Measurements from ENCODE around the gene CXCR6.
A peak's percentile ranks its signal among the peaks of the same experiment; 100 is the strongest.

The CXCR6 gene

DNA sequence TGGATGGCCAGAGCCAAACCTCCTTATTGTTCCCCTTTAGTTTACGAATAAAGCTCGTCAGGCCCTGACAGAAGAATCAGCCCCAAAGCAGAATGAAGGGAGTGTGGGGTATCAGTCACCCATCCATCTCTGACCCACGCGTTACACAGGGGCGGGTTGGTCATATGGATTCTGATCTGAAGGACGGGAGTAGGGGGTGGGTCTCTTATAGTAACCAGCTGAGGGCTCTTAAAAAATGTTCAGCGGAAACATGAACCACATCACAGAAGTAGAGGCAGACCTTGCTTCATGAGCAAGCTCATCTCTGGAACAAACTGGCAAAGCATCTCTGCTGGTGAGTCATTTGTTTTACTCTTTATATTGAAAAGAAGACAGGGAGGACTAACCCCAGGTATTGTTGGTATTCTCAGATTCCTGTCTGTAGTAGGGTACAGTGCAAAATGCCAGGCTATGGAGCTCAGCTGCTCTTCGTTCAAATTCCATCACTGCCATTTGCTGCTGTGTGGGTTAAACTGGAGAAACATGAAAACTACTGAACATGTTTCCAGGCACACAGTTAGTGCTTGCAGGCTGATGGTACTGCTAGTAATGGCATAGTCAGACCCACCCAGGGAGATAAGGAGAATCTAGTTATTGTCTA is at the start of gene CXCR6:
CXCR6 (plus strand) TSS at position 258 of the 640 bp plus-strand sequence. CDS start 3,018 bp downstream, outside the sequence.
- Histone ChIP-seq H3K27me3 (no peaks in the 10 kb centered on the region), H3K9me3 (no peaks in the 10 kb centered on the region), H3K4me1 (peaks cover 0 to 13% (median 11%) of the 10 kb centered on the region in 4 donors), H3K4me3 (no peak within 1 kb of the TSS), H3K36me3 (peaks cover 22 to 64% (median 46%) of the 10 kb centered on the region in 3 donors), H3K27ac (no peak within 1 kb of the TSS)
- intact Hi-C loops (cut with DNase I; ENCODE audit: low total_unique reads) = no loop called here
- peak in 1 of 2 donors; percentile 5 for DNase-seq
- no peak for TF ChIP-seq CTCF (IDR thresholded peaks at IDR 0.05)

DNA sequence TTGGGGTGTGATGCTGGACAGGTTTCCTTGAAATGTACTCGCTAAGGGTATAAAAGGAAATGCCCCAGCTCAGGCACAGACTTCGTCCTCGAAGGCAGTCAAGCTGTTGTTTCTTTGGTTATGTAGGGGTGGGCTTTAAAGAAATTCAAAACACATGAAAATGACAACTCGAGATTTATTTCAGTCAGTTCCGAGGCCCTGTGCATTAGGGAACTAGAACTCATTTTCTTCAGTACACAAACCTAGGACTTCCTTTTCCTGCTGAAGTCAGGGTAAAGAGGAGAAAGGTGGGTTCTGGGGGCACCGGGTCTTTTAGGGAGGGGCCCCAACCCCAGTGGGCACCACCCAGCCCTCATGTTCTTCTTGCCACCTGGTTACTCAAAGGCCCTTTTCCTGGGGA is 49.2 kb upstream of the CXCR6 start:
- no peak overlapping the region for H3K4me3 ChIP-seq
- no peaks in the 10 kb centered on the region for H3K4me1 ChIP-seq
- no peaks in the 10 kb centered on the region for H3K9me3 ChIP-seq
- H3K36me3 ChIP-seq = no peaks in the 10 kb centered on the region
- TF ChIP-seq CTCF (IDR thresholded peaks at IDR 0.05) = no peak
- H3K27me3 ChIP-seq = no peaks in the 10 kb centered on the region
- intact Hi-C loops (cut with DNase I; ENCODE audit: low total_unique reads) = no loop called here
- H3K27ac ChIP-seq = no peak overlapping the region
- DNase-seq = no peak

- H3K27me3 ChIP-seq = no peaks in the 10 kb centered on the region
- H3K4me3 ChIP-seq = no peak overlapping the region
- H3K27ac ChIP-seq = no peak overlapping the region
- intact Hi-C loops (cut with DNase I; ENCODE audit: low total_unique reads) = no loop called here
- H3K4me1 ChIP-seq = no peaks in the 10 kb centered on the region
- H3K9me3 ChIP-seq = no peaks in the 10 kb centered on the region
- TF ChIP-seq CTCF (IDR thresholded peaks at IDR 0.05) = no peak
- no peaks in the 10 kb centered on the region for H3K36me3 ChIP-seq
- DNase-seq = no peak
Measured at GRCh38 chr3:45895686-45896468, 47.4 kb upstream of the CXCR6 start.

- Histone ChIP-seq H3K4me3 (no peak overlapping the region), H3K4me1 (no peaks in the 10 kb centered on the region), H3K27me3 (no peaks in the 10 kb centered on the region), H3K36me3 (no peaks in the 10 kb centered on the region), H3K9me3 (no peaks in the 10 kb centered on the region), H3K27ac (no peak overlapping the region)
- intact Hi-C loops (cut with DNase I; ENCODE audit: low total_unique reads) = no loop called here
- DNase-seq = no peak
- TF ChIP-seq CTCF (IDR thresholded peaks at IDR 0.05) = no peak
Measured at GRCh38 chr3:45896956-45897355, 46.3 kb upstream of the CXCR6 start.

- TF ChIP-seq CTCF (IDR thresholded peaks at IDR 0.05) = no peak
- Histone ChIP-seq H3K27ac (no peak overlapping the region), H3K36me3 (peaks cover 0 to 4% (median 0%) of the 10 kb centered on the region in 3 donors), H3K9me3 (no peaks in the 10 kb centered on the region), H3K4me1 (peaks cover 0 to 12% (median 0%) of the 10 kb centered on the region in 4 donors), H3K27me3 (no peaks in the 10 kb centered on the region), H3K4me3 (no peak overlapping the region)
- DNase-seq = no peak
- intact Hi-C loops (cut with DNase I; ENCODE audit: low total_unique reads) = no loop called here
Measured at GRCh38 chr3:45904931-45905330, 38.3 kb upstream of the CXCR6 start.

Measured in tibial artery (tissue), 4 donors.